ENCODE results near the gene GABRG3. TPM values are rescaled to one million over a fixed set of nuclear protein-coding genes. Genes with fewer than 3 reads are reported as not detected.
"Not testable (repeated sequence)": the region's sequence is repeated elsewhere in the genome, so short reads cannot be mapped to it uniquely, and the experiment has no call there.

GABRG3 gene
- total and polyA plus RNA-seq, 12 donors = 0.08 to 1.1 (median 0.44) TPM; not detected in 5

DNA sequence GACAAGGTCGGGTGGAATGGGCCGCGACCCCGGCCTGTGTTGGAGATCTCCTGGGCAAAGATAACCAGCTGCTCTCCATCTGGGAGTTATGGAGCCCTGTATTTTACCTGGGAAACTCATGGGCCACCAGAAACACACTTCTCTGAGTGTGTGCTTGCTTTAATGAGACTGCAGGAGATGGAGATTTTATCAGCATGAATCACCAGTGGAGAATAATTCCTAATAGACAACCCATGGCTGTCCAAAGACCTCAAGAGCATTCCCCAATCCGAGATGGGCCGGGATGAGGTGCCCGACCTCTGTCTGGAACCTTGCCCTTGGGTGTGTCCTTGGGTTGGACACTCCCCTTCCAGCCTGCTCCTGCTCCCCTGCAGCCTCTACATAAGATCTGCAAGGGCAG is 389.3 kb downstream of the GABRG3 start:
- H3K4me1 ChIP-seq (replicated peaks in 1 of 2) = no peaks in the 10 kb centered on the region
- H3K36me3 ChIP-seq (replicated peaks in 1 of 2) = no peaks in the 10 kb centered on the region
- no peak overlapping the region for H3K4me3 ChIP-seq
- no peak for TF ChIP-seq CTCF (IDR thresholded peaks at IDR 0.05)
- TF ChIP-seq POLR2A (IDR thresholded peaks at IDR 0.05) = no peak
- H3K9me3 ChIP-seq (replicated peaks in 1 of 3) = no peaks in the 10 kb centered on the region
- intact Hi-C loops (cut with DNase I) = loop anchor here in 1 of 2 donors (5.0 kb wide), 1 partner anchor 303 kb away; no protein-coding TSS in a partner anchor
- WGBS, 4 donors = 56 to 76% (median 60%) methylated on average over 3 to 7 of the region's 7 CpGs
- no peak for DNase-seq
- no peak overlapping the region for H3K27ac ChIP-seq
- H3K27me3 ChIP-seq = no peaks in the 10 kb centered on the region

GRCh38 chr15:27361438-27361837 is 390.5 kb downstream of the GABRG3 start:
- intact Hi-C loops (cut with DNase I) = loop anchor here in 1 of 2 donors (5.0 kb wide), 1 partner anchor 304 kb away; no protein-coding TSS in a partner anchor

DNA sequence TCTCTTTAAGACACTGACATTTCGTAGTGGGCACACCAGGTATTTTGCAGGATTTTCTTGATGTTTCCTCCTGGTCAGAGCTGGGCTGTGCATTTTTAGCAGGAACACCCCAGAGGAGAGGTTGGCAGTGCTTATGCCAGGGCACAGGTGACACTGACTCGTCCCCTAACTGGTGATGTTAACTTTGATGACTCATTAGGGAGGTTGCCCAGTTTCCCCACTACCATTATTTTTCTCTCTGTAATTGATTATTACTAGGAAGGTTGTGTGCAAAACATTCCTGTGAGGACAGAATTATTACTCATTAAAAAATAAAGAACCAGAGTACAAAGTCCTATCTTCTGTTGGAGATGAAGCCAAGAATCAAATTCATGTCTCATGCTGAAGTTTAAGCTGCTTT is 394.5 kb downstream of the GABRG3 start:
- no peak overlapping the region for H3K27ac ChIP-seq
- no peaks in the 10 kb centered on the region for H3K36me3 ChIP-seq (replicated peaks in 1 of 2)
- H3K9me3 ChIP-seq (replicated peaks in 1 of 3) = no peaks in the 10 kb centered on the region
- TF ChIP-seq CTCF (IDR thresholded peaks at IDR 0.05) (no peak), POLR2A (IDR thresholded peaks at IDR 0.05) (no peak)
- no peaks in the 10 kb centered on the region for H3K4me1 ChIP-seq (replicated peaks in 1 of 2)
- intact Hi-C loops (cut with DNase I) = no loop called here
- no peak for DNase-seq
- no peak overlapping the region for H3K4me3 ChIP-seq
- 60 to 69% (median 62%) methylated on average over 2 of the region's 2 CpGs for WGBS, 4 donors
- no peaks in the 10 kb centered on the region for H3K27me3 ChIP-seq

More at GRCh38 chr15:27361438-27361837, 390.5 kb downstream of the GABRG3 start:
- no peaks in the 10 kb centered on the region for H3K9me3 ChIP-seq (replicated peaks in 1 of 3)
- no peaks in the 10 kb centered on the region for H3K27me3 ChIP-seq
- 62 to 79% (median 68%) methylated on average over 5 of the region's 5 CpGs for WGBS, 4 donors
- no peaks in the 10 kb centered on the region for H3K36me3 ChIP-seq (replicated peaks in 1 of 2)
- DNase-seq = no peak
- H3K4me1 ChIP-seq (replicated peaks in 1 of 2) = no peaks in the 10 kb centered on the region
- H3K4me3 ChIP-seq = no peak overlapping the region
- H3K27ac ChIP-seq = no peak overlapping the region
- TF ChIP-seq POLR2A (IDR thresholded peaks at IDR 0.05) = no peak
- TF ChIP-seq CTCF (IDR thresholded peaks at IDR 0.05) = no peak

GRCh38 chr15:27377391-27377790 is 406.4 kb downstream of the GABRG3 start:
- WGBS, 4 donors = 78 to 88% (median 81%) methylated on average over 2 of the region's 2 CpGs
- intact Hi-C loops (cut with DNase I) = not testable (repeated sequence)

GRCh38 chr15:27382361-27383025 is 411.5 kb downstream of the GABRG3 start:
- H3K27me3 ChIP-seq = no peaks in the 10 kb centered on the region
- no peaks in the 10 kb centered on the region for H3K36me3 ChIP-seq (replicated peaks in 1 of 2)
- H3K4me3 ChIP-seq = no peak overlapping the region
- TF ChIP-seq CTCF (IDR thresholded peaks at IDR 0.05) (no peak), POLR2A (IDR thresholded peaks at IDR 0.05) (no peak)
- no peaks in the 10 kb centered on the region for H3K4me1 ChIP-seq (replicated peaks in 1 of 2)
- DNase-seq = no peak
- 40 to 46% (median 45%) methylated on average over 8 of the region's 8 CpGs for WGBS, 4 donors
- H3K27ac ChIP-seq = no peak overlapping the region
- H3K9me3 ChIP-seq (replicated peaks in 1 of 3) = no peaks in the 10 kb centered on the region
- intact Hi-C loops (cut with DNase I) = no loop called here

More at GRCh38 chr15:27377391-27377790, 406.4 kb downstream of the GABRG3 start:
- H3K36me3 ChIP-seq (replicated peaks in 1 of 2); H3K27me3 ChIP-seq; H3K27ac ChIP-seq; DNase-seq; H3K4me3 ChIP-seq; H3K9me3 ChIP-seq (replicated peaks in 1 of 3); H3K4me1 ChIP-seq (replicated peaks in 1 of 2): not testable (repeated sequence)

Data from adrenal gland (tissue), 12 donors.